Stimulated activated memory B cell treated with anti-CD40 and anti-IgM and Interleukin-4, amounts not matched to agents 10 μg/mL and 1 μg/mL and 100 μg/mL, for 72 hours (primary cell): Measurements from ENCODE around the gene KRTAP4-7.
"Not testable (repeated sequence)": the region's sequence is repeated elsewhere in the genome, so short reads cannot be mapped to it uniquely, and the experiment has no call there.

Source experiments
- ATAC-seq: fragments of 150-1000 bp; cut with Tn5 transposase; 2 replicates; pipeline ENCODE4 v1.10.0; 2021
- H3K27ac Mint-ChIP-seq: one replicate; pipeline ENCODE4 v1.8.0; 2022; ENCODE audit warnings: mild to moderate bottlenecking, mixed read lengths
- H3K27me3 Mint-ChIP-seq: one replicate; pipeline ENCODE4 v1.8.0; 2022; ENCODE audit warnings: mixed read lengths
- H3K36me3 Mint-ChIP-seq: one replicate; pipeline ENCODE4 v1.8.0; 2022; ENCODE audit warnings: mixed read lengths
- H3K4me1 Mint-ChIP-seq: one replicate; pipeline ENCODE4 v1.8.0; 2022; ENCODE audit warnings: mixed read lengths
- H3K4me3 Mint-ChIP-seq: one replicate; pipeline ENCODE4 v1.8.0; 2022; ENCODE audit warnings: mild to moderate bottlenecking, moderate library complexity, mixed read lengths
- H3K9me3 Mint-ChIP-seq: one replicate; pipeline ENCODE4 v1.8.0; 2022; ENCODE audit warnings: mixed read lengths

The KRTAP4-7 gene

GRCh38 chr17:41059276-41060051 lies 24.5 kb upstream of the KRTAP4-7 start:
- H3K4me3 Mint-ChIP-seq, H3K4me1 Mint-ChIP-seq, H3K36me3 Mint-ChIP-seq, ATAC-seq, H3K27ac Mint-ChIP-seq, H3K9me3 Mint-ChIP-seq: not testable (repeated sequence)
- peaks cover 46% of the 10 kb centered on the region for H3K27me3 Mint-ChIP-seq

GRCh38 chr17:41060052-41060604 lies 23.8 kb upstream of the KRTAP4-7 start, which contains the start of gene KRTAP2-3:
TSS of gene KRTAP2-3 (minus strand) at chr17:41060114. CDS start at chr17:41060050, 64 bp downstream.
- no peak for ATAC-seq
- peaks cover 44% of the 10 kb centered on the region for H3K27me3 Mint-ChIP-seq
- H3K36me3 Mint-ChIP-seq = no peaks in the 10 kb centered on the region
- no peaks in the 10 kb centered on the region for H3K4me1 Mint-ChIP-seq
- H3K9me3 Mint-ChIP-seq = peaks cover 4% of the 10 kb centered on the region
- H3K4me3 Mint-ChIP-seq = no peak within 1 kb of the TSS
- no peak within 1 kb of the TSS for H3K27ac Mint-ChIP-seq

GRCh38 chr17:41061964-41062363 lies 22.0 kb upstream of the KRTAP4-7 start:
- no peak overlapping the region for H3K27ac Mint-ChIP-seq
- H3K27me3 Mint-ChIP-seq = peaks cover 44% of the 10 kb centered on the region
- H3K4me1 Mint-ChIP-seq = no peaks in the 10 kb centered on the region
- no peak overlapping the region for H3K4me3 Mint-ChIP-seq
- peaks cover 4% of the 10 kb centered on the region for H3K9me3 Mint-ChIP-seq
- no peak for ATAC-seq
- no peaks in the 10 kb centered on the region for H3K36me3 Mint-ChIP-seq

GRCh38 chr17:41063449-41063848 lies 20.5 kb upstream of the KRTAP4-7 start:
- Mint-ChIP-seq H3K4me3 (no peak overlapping the region), H3K27ac (no peak overlapping the region), H3K36me3 (no peaks in the 10 kb centered on the region), H3K9me3 (no peaks in the 10 kb centered on the region), H3K27me3 (peaks cover 30% of the 10 kb centered on the region), H3K4me1 (no peaks in the 10 kb centered on the region)
- ATAC-seq = no peak

GRCh38 chr17:41064301-41064700 lies 19.6 kb upstream of the KRTAP4-7 start:
- ATAC-seq = no peak
- Mint-ChIP-seq H3K36me3 (no peaks in the 10 kb centered on the region), H3K9me3 (no peaks in the 10 kb centered on the region), H3K4me1 (no peaks in the 10 kb centered on the region), H3K27ac (no peak overlapping the region), H3K27me3 (peaks cover 22% of the 10 kb centered on the region), H3K4me3 (no peak overlapping the region)

- not testable (repeated sequence) for H3K4me3 Mint-ChIP-seq, ATAC-seq, H3K9me3 Mint-ChIP-seq, H3K36me3 Mint-ChIP-seq, H3K4me1 Mint-ChIP-seq, H3K27ac Mint-ChIP-seq
- peaks cover 15% of the 10 kb centered on the region for H3K27me3 Mint-ChIP-seq
These were observed 18.8 kb upstream of the KRTAP4-7 start for GRCh38 chr17:41065016-41065689.

- peaks cover 7% of the 10 kb centered on the region for H3K27me3 Mint-ChIP-seq
- H3K4me3 Mint-ChIP-seq = no peak within 1 kb of the TSS
- no peaks in the 10 kb centered on the region for H3K36me3 Mint-ChIP-seq
- no peak within 1 kb of the TSS for H3K27ac Mint-ChIP-seq
- H3K9me3 Mint-ChIP-seq = no peaks in the 10 kb centered on the region
- no peak for ATAC-seq
- no peaks in the 10 kb centered on the region for H3K4me1 Mint-ChIP-seq
These were observed 17.9 kb upstream of the KRTAP4-7 start, which contains the start of gene KRTAP2-4 for GRCh38 chr17:41065829-41066624. TSS of gene KRTAP2-4 (minus strand) at chr17:41065879. CDS start at chr17:41065845, 34 bp downstream.

- H3K36me3 Mint-ChIP-seq = no peaks in the 10 kb centered on the region
- H3K27ac Mint-ChIP-seq = no peak overlapping the region
- H3K4me3 Mint-ChIP-seq = no peak overlapping the region
- peaks cover 7% of the 10 kb centered on the region for H3K27me3 Mint-ChIP-seq
- H3K9me3 Mint-ChIP-seq = no peaks in the 10 kb centered on the region
- no peaks in the 10 kb centered on the region for H3K4me1 Mint-ChIP-seq
- no peak for ATAC-seq
These were observed 16.7 kb upstream of the KRTAP4-7 start for GRCh38 chr17:41067281-41067680.

- peaks cover 19% of the 10 kb centered on the region for H3K27me3 Mint-ChIP-seq
- H3K4me3 Mint-ChIP-seq = no peak overlapping the region
- H3K27ac Mint-ChIP-seq = no peak overlapping the region
- ATAC-seq = no peak
- no peaks in the 10 kb centered on the region for H3K4me1 Mint-ChIP-seq
- H3K9me3 Mint-ChIP-seq = no peaks in the 10 kb centered on the region
- no peaks in the 10 kb centered on the region for H3K36me3 Mint-ChIP-seq
These were observed 14.9 kb upstream of the KRTAP4-7 start for GRCh38 chr17:41069031-41069430.

GRCh38 chr17:41071606-41072360 lies 12.2 kb upstream of the KRTAP4-7 start:
- H3K27ac Mint-ChIP-seq = no peak overlapping the region
- peaks cover 4% of the 10 kb centered on the region for H3K9me3 Mint-ChIP-seq
- no peak for ATAC-seq
- H3K27me3 Mint-ChIP-seq = peaks cover 44% of the 10 kb centered on the region
- H3K4me1 Mint-ChIP-seq = no peaks in the 10 kb centered on the region
- H3K4me3 Mint-ChIP-seq = no peak overlapping the region
- H3K36me3 Mint-ChIP-seq = no peaks in the 10 kb centered on the region

- Mint-ChIP-seq H3K27ac (no peak overlapping the region), H3K27me3 (peaks cover 48% of the 10 kb centered on the region), H3K4me1 (no peaks in the 10 kb centered on the region), H3K4me3 (no peak overlapping the region), H3K36me3 (no peaks in the 10 kb centered on the region), H3K9me3 (peaks cover 6% of the 10 kb centered on the region)
- ATAC-seq = no peak
These were observed 10.3 kb upstream of the KRTAP4-7 start for GRCh38 chr17:41073676-41074075.

- peaks cover 58% of the 10 kb centered on the region for H3K27me3 Mint-ChIP-seq
- H3K27ac Mint-ChIP-seq = no peak overlapping the region
- peaks cover 6% of the 10 kb centered on the region for H3K9me3 Mint-ChIP-seq
- H3K4me3 Mint-ChIP-seq = no peak overlapping the region
- ATAC-seq = no peak
- no peaks in the 10 kb centered on the region for H3K36me3 Mint-ChIP-seq
- H3K4me1 Mint-ChIP-seq = no peaks in the 10 kb centered on the region
These were observed 7.2 kb upstream of the KRTAP4-7 start for GRCh38 chr17:41076788-41077187.

- H3K36me3 Mint-ChIP-seq = no peaks in the 10 kb centered on the region
- no peak overlapping the region for H3K4me3 Mint-ChIP-seq
- H3K27ac Mint-ChIP-seq = no peak overlapping the region
- H3K4me1 Mint-ChIP-seq = no peaks in the 10 kb centered on the region
- no peaks in the 10 kb centered on the region for H3K9me3 Mint-ChIP-seq
- peaks cover 24% of the 10 kb centered on the region for H3K27me3 Mint-ChIP-seq
- no peak for ATAC-seq
These were observed 1.3 kb upstream of the KRTAP4-7 start for GRCh38 chr17:41082626-41083025.

- not testable (repeated sequence) for H3K4me1 Mint-ChIP-seq, H3K27ac Mint-ChIP-seq, H3K36me3 Mint-ChIP-seq, H3K9me3 Mint-ChIP-seq, ATAC-seq, H3K4me3 Mint-ChIP-seq
- H3K27me3 Mint-ChIP-seq = peaks cover 24% of the 10 kb centered on the region
These were observed 523 bp upstream of the KRTAP4-7 start for GRCh38 chr17:41083427-41083826.
